ENCODE measurements around the gene REC8. TPM values are rescaled to one million over a fixed set of nuclear protein-coding genes. Genes with fewer than 3 reads are reported as not detected.

REC8 gene
- total RNA-seq, 2 donors from 2014 or later, result 7.8 to 8.9 TPM

- Histone ChIP-seq H3K4me1 (no peaks in the 10 kb centered on the region), H3K27me3 (no peaks in the 10 kb centered on the region), H3K27ac (peak overlapping the region in 1 of 4 donors; percentile 40), H3K9me3 (no peaks in the 10 kb centered on the region), H3K36me3 (replicated peaks in 1 of 2; ENCODE audit: insufficient read depth in 1 of 2, low read depth in 2 of 2) (peaks cover 14 to 36% of the 10 kb centered on the region in 2 donors), H3K4me3 (no peak overlapping the region)
- ATAC-seq (peak; percentile 36), DNase-seq (peak in 1 of 4 donors; percentile 48)
- TF ChIP-seq CTCF (IDR thresholded peaks at IDR 0.05) (no peak), POLR2A (IDR thresholded peaks at IDR 0.05) (no peak)
- intact Hi-C loops (cut with DNase I), result no loop called here
- 76 to 81% methylated on average over 10 to 18 of the region's 18 CpGs for WGBS, 2 donors
Measured at GRCh38 chr14:24179961-24180796, 8.3 kb downstream of the REC8 start.

- peaks cover 14 to 36% of the 10 kb centered on the region in 2 donors for H3K36me3 ChIP-seq (replicated peaks in 1 of 2; ENCODE audit: insufficient read depth in 1 of 2, low read depth in 2 of 2)
- no peaks in the 10 kb centered on the region for H3K9me3 ChIP-seq
- H3K4me3 ChIP-seq, result no peak overlapping the region
- TF ChIP-seq CTCF (IDR thresholded peaks at IDR 0.05) (no peak), POLR2A (IDR thresholded peaks at IDR 0.05) (no peak)
- intact Hi-C loops (cut with DNase I), result no loop called here
- H3K4me1 ChIP-seq, result no peaks in the 10 kb centered on the region
- 76 to 88% methylated on average over 8 to 19 of the region's 19 CpGs for WGBS, 2 donors
- H3K27me3 ChIP-seq, result no peaks in the 10 kb centered on the region
- no peak overlapping the region for H3K27ac ChIP-seq
- ATAC-seq, result no peak
- DNase-seq, result no peak
Measured at GRCh38 chr14:24181371-24182077, 9.6 kb downstream of the REC8 start.

- Histone ChIP-seq H3K36me3 (replicated peaks in 1 of 2; ENCODE audit: insufficient read depth in 1 of 2, low read depth in 2 of 2) (peaks cover 14 to 36% of the 10 kb centered on the region in 2 donors), H3K27ac (no peak overlapping the region), H3K4me3 (no peak overlapping the region), H3K9me3 (no peaks in the 10 kb centered on the region), H3K4me1 (peaks cover 5% of the 10 kb centered on the region), H3K27me3 (no peaks in the 10 kb centered on the region)
- TF ChIP-seq POLR2A (IDR thresholded peaks at IDR 0.05) (no peak), CTCF (IDR thresholded peaks at IDR 0.05) (no peak)
- DNase-seq (no peak), ATAC-seq (no peak)
- intact Hi-C loops (cut with DNase I), result no loop called here
- WGBS, 2 donors, result 86 to 90% methylated on average over 10 to 14 of the region's 14 CpGs
Measured at GRCh38 chr14:24182110-24182882, 10.4 kb downstream of the REC8 start.

GRCh38 chr14:24183014-24183481 is 11.2 kb downstream of the REC8 start:
- Histone ChIP-seq H3K36me3 (replicated peaks in 1 of 2; ENCODE audit: insufficient read depth in 1 of 2, low read depth in 2 of 2) (peaks cover 14 to 36% of the 10 kb centered on the region in 2 donors), H3K27me3 (no peaks in the 10 kb centered on the region), H3K27ac (no peak overlapping the region), H3K4me3 (no peak overlapping the region), H3K4me1 (peaks cover 12% of the 10 kb centered on the region), H3K9me3 (no peaks in the 10 kb centered on the region)
- TF ChIP-seq CTCF (IDR thresholded peaks at IDR 0.05) (no peak), POLR2A (IDR thresholded peaks at IDR 0.05) (no peak)
- 83 to 88% methylated on average over 12 to 13 of the region's 15 CpGs for WGBS, 2 donors
- no peak for ATAC-seq
- no peak for DNase-seq
- intact Hi-C loops (cut with DNase I), result no loop called here
